PC-3 (cell line): ENCODE results near the gene HECW1.

ENCODE experiments used
- CTCF ChIP-seq: fragments of 300-600 bp; sonication (generic); conservative IDR thresholded peaks from 2 replicates; pipeline ENCODE4 v1.5.1; 2017; ENCODE audit warnings: antibody characterized with exemption, low read depth, mild to moderate bottlenecking, low read length
- EZH2 ChIP-seq: fragments of 300-600 bp; sonication (generic); IDR thresholded peaks from one replicate; pipeline ENCODE4 v1.6.1; 2017; ENCODE audit warnings: antibody characterized with exemption, mild to moderate bottlenecking, low read length; ENCODE audit not compliant: unreplicated experiment
- EZH2phosphoT487 ChIP-seq: fragments of 300-600 bp; sonication (generic); IDR thresholded peaks from 2 replicates; pipeline ENCODE4 v1.6.1; 2018; ENCODE audit warnings: mild to moderate bottlenecking, antibody characterized with exemption, low read length, borderline replicate concordance

- TF ChIP-seq EZH2 (no peak), CTCF (no peak), EZH2phosphoT487 (no peak)
These were observed 453.3 kb downstream of the HECW1 start for GRCh38 chr7:43565786-43566185.
